Measurements from ENCODE around the gene SWSAP1. TPM values are rescaled to one million over a fixed set of nuclear protein-coding genes. Genes with fewer than 3 reads are reported as not detected.

The SWSAP1 gene
- total RNA-seq (2022; extraction: Qiagen RNA extraction) = 1.6 to 2.2 TPM (median 1.8 TPM) in 5 replicates

DNA sequence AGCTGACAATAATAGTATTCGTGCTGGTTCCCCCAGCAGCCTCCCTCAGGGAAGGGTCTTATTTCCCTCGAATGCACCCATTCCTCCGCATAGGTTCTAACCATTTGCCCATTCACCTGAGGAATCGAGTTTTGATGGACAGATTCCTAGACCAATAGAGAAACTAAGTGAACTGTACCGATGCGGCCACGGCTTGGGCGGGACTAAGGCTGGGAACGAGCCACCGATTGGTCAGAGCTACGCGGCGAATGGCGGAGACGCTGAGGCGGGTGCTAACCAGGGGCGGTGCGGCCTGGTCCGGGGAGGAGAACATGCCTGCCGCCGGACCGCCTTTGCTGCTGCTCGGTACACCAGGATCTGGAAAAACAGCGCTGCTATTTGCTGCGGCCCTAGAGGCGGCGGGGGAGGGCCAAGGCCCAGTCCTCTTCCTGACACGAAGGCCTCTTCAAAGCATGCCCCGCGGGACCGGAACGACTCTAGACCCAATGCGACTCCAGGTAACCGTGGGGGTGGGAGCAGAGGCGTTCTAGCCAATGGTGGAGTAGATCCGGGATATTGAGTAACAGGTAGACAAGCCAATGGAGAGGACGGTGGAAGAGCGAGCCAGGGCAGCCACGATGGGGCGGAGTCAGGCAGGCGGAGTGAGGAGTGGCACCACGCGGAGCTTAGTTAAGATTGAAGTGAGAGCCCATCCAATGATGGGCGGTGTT is at the start of gene SWSAP1:
TSS of gene SWSAP1 (plus strand) at position 234 of the 710 bp plus-strand sequence. CDS start at position 249, 15 bp downstream.

DNA sequence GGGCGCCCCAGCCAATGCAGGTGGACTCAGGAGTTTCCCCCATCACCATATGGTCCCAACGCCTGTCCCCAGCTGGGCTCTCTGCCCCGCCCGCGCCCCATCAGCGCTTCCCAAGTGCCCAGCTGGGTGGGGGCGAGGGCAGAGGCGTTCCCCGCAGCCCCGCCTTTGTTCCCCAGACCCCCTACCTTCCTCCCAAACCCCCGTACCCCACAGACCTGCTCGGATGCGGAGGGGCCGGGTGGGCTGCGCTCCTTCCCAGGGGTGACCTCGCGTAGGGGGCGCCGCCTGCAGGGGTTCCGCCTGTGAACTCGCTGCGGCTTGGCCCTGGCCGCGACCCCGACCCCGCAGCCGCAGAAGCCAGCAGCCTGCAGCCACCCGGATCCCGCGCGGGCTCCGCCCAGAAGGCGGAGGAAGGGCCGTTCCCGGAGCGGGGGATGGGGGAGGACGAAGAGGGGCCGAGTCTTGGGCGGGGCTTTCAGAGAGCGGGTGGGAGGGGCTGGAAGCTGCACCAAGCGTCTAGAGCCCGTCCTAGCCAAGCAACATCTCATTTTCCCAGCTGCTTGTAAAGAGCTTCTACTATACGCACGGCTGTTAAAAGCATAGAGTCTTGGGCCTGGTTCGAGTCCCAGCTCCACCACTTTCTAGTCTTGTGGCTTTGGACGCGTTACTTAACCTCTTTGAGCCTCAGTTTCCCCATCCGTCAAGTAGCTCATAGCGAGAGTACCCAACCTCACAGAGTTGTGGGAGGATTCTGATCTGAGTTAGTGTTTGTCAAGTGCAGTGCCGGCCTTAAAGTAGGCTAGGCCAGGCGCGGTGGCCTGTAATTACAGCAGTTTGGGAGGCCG is 35.0 kb upstream of the SWSAP1 start, which contains the start of gene RAB3D:
TSS of gene RAB3D (minus strand) at position 404 of the 845 bp plus-strand sequence. CDS start 2,258 bp downstream, outside the sequence.

DNA sequence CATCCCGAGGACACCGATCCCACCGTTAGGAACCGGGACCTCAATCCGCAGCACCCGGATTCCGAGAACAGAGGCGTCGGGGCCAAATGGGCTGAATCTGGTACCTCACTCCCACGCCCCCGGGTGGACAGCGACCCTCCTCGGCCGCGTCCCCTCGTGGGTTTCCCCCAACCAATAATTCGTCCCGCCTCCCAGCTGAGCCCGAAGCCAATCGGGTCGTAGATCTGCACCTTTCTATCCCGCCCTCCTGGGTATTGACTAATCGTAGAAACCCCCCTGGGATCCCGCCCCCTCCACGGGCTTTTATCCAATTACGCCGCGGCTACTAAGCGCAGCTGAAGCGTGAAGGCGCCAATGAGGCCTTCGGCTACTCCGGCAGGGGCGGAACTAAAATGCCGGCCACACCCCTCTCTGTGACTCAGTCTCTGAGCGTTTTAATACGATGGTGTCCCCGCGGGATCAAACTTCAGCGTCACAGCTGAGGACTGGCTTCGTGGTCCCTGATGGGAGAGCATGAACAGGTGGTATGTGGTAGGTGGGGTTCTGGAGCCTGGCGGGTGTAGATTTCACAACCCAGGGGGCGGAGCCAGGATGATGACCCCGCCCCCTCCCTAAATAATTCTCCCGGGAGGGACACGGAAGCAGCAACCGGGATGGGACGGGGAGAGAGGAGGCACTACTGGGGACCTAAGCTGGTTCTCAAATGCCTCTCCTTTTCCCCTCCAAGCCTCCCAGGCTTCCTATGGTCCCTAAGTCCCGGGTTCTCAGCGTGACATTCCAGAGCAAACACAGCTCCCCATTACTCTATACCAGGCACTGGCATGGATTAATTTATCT is 28.1 kb upstream of the SWSAP1 start, which contains the start of the genes CCDC159 and TMEM205:
TSS of gene CCDC159 (plus strand) at position 416 of the 837 bp plus-strand sequence. CDS start at position 504, 88 bp downstream.
TSS of gene TMEM205 (minus strand) at position 165 of the 837 bp plus-strand sequence. CDS start 649 bp downstream, outside the sequence.

DNA sequence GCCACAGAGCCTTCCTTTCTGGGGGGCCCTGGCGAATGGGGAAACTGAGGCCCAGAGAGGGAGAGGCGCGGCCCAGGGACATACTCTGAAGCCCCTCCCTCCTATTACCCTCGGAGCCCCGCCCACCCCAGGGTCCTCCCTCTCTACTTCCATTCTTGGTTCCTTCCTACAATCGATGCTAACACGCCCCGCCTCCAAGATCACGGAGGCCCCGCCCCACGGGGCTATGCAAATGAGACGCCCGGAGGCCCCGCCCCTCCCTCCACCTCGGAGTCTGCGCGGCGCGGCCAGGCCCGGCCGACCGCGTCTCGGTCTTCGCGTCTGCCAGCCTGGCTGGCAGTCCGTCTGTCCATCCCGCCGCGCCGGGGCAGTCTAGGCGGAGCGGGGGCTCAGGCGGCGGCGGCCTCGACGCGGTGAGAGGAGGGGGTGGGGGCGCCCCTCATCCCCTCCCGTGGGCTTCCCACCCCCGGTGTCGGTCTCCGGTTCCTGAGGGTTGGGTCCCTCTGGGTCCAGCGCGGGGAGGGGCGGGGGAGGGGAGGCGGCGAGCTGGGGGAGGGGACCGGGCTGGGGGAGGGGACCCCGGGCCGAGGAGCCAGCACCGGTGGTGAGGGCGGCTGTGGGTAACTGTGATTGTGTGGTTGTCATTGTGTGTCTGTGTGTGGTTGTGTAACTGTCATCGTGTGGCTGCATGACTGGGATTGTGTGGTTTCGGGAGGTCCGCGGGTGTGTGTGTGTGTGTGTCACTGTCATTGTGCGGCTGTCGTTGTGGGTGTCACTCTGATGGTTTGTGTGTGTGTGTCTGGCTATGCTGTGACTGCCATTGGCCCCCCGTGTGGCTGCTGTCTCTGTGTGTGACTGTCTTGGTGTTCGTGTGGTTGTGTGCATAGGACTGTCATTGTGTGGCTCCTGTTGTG is 19.0 kb upstream of the SWSAP1 start, which contains the start of gene PLPPR2:
TSS of gene PLPPR2 (plus strand) at position 273 of the 914 bp plus-strand sequence. CDS start 2,242 bp downstream, outside the sequence.

GRCh38 chr19:11418549-11419506 is 44.4 kb downstream of the SWSAP1 start, which contains the start of gene RGL3:
TSS of gene RGL3 (minus strand) at chr19:11419314. CDS start at chr19:11419278, 36 bp downstream.

Other genes with a start within 250 kb of the SWSAP1 start
- 18.4 to 25.5 TPM (median 23.5 TPM) in 5 replicates for gene SPC24, start 218.9 kb upstream of the SWSAP1 start, total RNA-seq (2022; extraction: Qiagen RNA extraction)
- 38.3 to 59.6 TPM (median 57.9 TPM) in 5 replicates for gene KANK2, start 177.1 kb upstream of the SWSAP1 start, total RNA-seq (2022; extraction: Qiagen RNA extraction)
- gene ANGPTL8, start 135.0 kb upstream of the SWSAP1 start, total RNA-seq (2022; extraction: Qiagen RNA extraction) = not detected in 5 replicates
- 8.6 to 10.8 TPM (median 8.9 TPM) in 5 replicates for gene DOCK6, start 112.1 kb upstream of the SWSAP1 start, total RNA-seq (2022; extraction: Qiagen RNA extraction)
- gene TSPAN16, start 78.5 kb upstream of the SWSAP1 start, total RNA-seq (2022; extraction: Qiagen RNA extraction) = not detected in 5 replicates
- 4.3 to 6.0 TPM (median 5.4 TPM) in 5 replicates for gene RAB3D, start 35.0 kb upstream of the SWSAP1 start, total RNA-seq (2022; extraction: Qiagen RNA extraction)
- 95.8 to 123 TPM (median 104 TPM) in 5 replicates for gene TMEM205, start 28.4 kb upstream of the SWSAP1 start, total RNA-seq (2022; extraction: Qiagen RNA extraction)
- 4.0 to 4.7 TPM (median 4.3 TPM) in 5 replicates for gene CCDC159, start 28.1 kb upstream of the SWSAP1 start, total RNA-seq (2022; extraction: Qiagen RNA extraction)
- 8.1 to 10.0 TPM (median 9.3 TPM) in 5 replicates for gene PLPPR2, start 19.2 kb upstream of the SWSAP1 start, total RNA-seq (2022; extraction: Qiagen RNA extraction)
- 2.9 to 4.3 TPM (median 4.0 TPM) in 5 replicates for gene EPOR, start 9.6 kb downstream of the SWSAP1 start, total RNA-seq (2022; extraction: Qiagen RNA extraction)
- 0.98 to 1.8 TPM (median 1.5 TPM) in 5 replicates for gene RGL3, start 44.6 kb downstream of the SWSAP1 start, total RNA-seq (2022; extraction: Qiagen RNA extraction)
- gene ODAD3, start 60.5 kb downstream of the SWSAP1 start, total RNA-seq (2022; extraction: Qiagen RNA extraction) = 0.92 to 1.9 TPM (median 1.4 TPM) in 5 replicates
- 228 to 275 TPM (median 269 TPM) in 5 replicates for gene PRKCSH, start 61.0 kb downstream of the SWSAP1 start, total RNA-seq (2022; extraction: Qiagen RNA extraction)
- 0.02 to 0.26 TPM (median 0.15 TPM) in 5 replicates for gene ELAVL3, start 106.4 kb downstream of the SWSAP1 start, total RNA-seq (2022; extraction: Qiagen RNA extraction)
- 2.4 to 5.6 TPM (median 4.3 TPM) in 5 replicates for gene ZNF653, start 131.2 kb downstream of the SWSAP1 start, total RNA-seq (2022; extraction: Qiagen RNA extraction)
- 25.7 to 33.5 TPM (median 29.7 TPM) in 5 replicates for gene ECSIT, start 154.5 kb downstream of the SWSAP1 start, total RNA-seq (2022; extraction: Qiagen RNA extraction)
- gene CNN1, start 164.2 kb downstream of the SWSAP1 start, total RNA-seq (2022; extraction: Qiagen RNA extraction) = 0.26 to 0.66 TPM (median 0.45 TPM) in 5 replicates
- 97.7 to 116 TPM (median 103 TPM) in 5 replicates for gene ELOF1, start 184.6 kb downstream of the SWSAP1 start, total RNA-seq (2022; extraction: Qiagen RNA extraction)
- 0.11 to 0.41 TPM (median 0.25 TPM) in 5 replicates for gene ACP5, start 203.0 kb downstream of the SWSAP1 start, total RNA-seq (2022; extraction: Qiagen RNA extraction)
- gene ZNF627, start 222.8 kb downstream of the SWSAP1 start, total RNA-seq (2022; extraction: Qiagen RNA extraction) = 2.7 to 4.0 TPM (median 3.5 TPM) in 5 replicates